GM15510 (cell line): ENCODE results near the gene PBX1.

ENCODE experiments used
- POLR2A ChIP-seq: IDR thresholded peaks from 3 replicates; pipeline ENCODE4 v1.6.1; 2011; ENCODE audit warnings: borderline replicate concordance; ENCODE audit not compliant: insufficient read length; ENCODE audit errors: extremely low read depth

PBX1 gene

GRCh38 chr1:164562061-164562460 lies 3.1 kb downstream of the PBX1 start:
- no peak for TF ChIP-seq POLR2A

GRCh38 chr1:164562511-164562910 lies 3.5 kb downstream of the PBX1 start:
- TF ChIP-seq POLR2A = no peak

GRCh38 chr1:164562947-164563520 lies 4.0 kb downstream of the PBX1 start:
- no peak for TF ChIP-seq POLR2A

GRCh38 chr1:164563721-164564360 lies 4.9 kb downstream of the PBX1 start:
- no peak for TF ChIP-seq POLR2A

GRCh38 chr1:164564378-164564777 lies 5.4 kb downstream of the PBX1 start:
- TF ChIP-seq POLR2A = no peak

- no peak for TF ChIP-seq POLR2A
These were observed 6.4 kb downstream of the PBX1 start for GRCh38 chr1:164565357-164565756.

GRCh38 chr1:164567774-164568173 lies 8.8 kb downstream of the PBX1 start:
- TF ChIP-seq POLR2A = no peak

GRCh38 chr1:164569241-164569640 lies 10.3 kb downstream of the PBX1 start:
- TF ChIP-seq POLR2A = no peak

GRCh38 chr1:164569866-164570265 lies 10.9 kb downstream of the PBX1 start:
- no peak for TF ChIP-seq POLR2A

- no peak for TF ChIP-seq POLR2A
These were observed 12.3 kb downstream of the PBX1 start for GRCh38 chr1:164571333-164571732.

- no peak for TF ChIP-seq POLR2A
These were observed 16.4 kb downstream of the PBX1 start for GRCh38 chr1:164575356-164575886.

- no peak for TF ChIP-seq POLR2A
These were observed 17.6 kb downstream of the PBX1 start for GRCh38 chr1:164576291-164577271.

- no peak for TF ChIP-seq POLR2A
These were observed 18.3 kb downstream of the PBX1 start for GRCh38 chr1:164577291-164577690.

GRCh38 chr1:164578479-164579200 lies 19.7 kb downstream of the PBX1 start:
- TF ChIP-seq POLR2A = no peak
